CD4-positive, alpha-beta T cell treated with Interleukin-15 for 1 hour (primary cell): ENCODE data around the gene TCF7L2.

Source experiments
- DNase-seq: peaks from one replicate; pipeline ENCODE4 v3.0.0-alpha.2; 2020

The TCF7L2 gene

GRCh38 chr10:112949143-112949823, 764 bp upstream of the TCF7L2 start:
- no peak for DNase-seq

- no peak for DNase-seq
Measured at GRCh38 chr10:112950714-112951358, 789 bp downstream of the TCF7L2 start.

GRCh38 chr10:112951359-112952281, 1.6 kb downstream of the TCF7L2 start:
- DNase-seq, result peak; percentile 71

GRCh38 chr10:112952282-112953173, 2.5 kb downstream of the TCF7L2 start:
- no peak for DNase-seq

- no peak for DNase-seq
Measured at GRCh38 chr10:112953174-112954159, 3.4 kb downstream of the TCF7L2 start.

- no peak for DNase-seq
Measured at GRCh38 chr10:112954974-112955581, 5.0 kb downstream of the TCF7L2 start.

GRCh38 chr10:112955582-112956421, 5.8 kb downstream of the TCF7L2 start:
- no peak for DNase-seq

GRCh38 chr10:112956631-112957350, 6.7 kb downstream of the TCF7L2 start:
- no peak for DNase-seq

- DNase-seq, result no peak
Measured at GRCh38 chr10:112957640-112958092, 7.6 kb downstream of the TCF7L2 start.

- no peak for DNase-seq
Measured at GRCh38 chr10:112958275-112958995, 8.4 kb downstream of the TCF7L2 start.

- DNase-seq, result no peak
Measured at GRCh38 chr10:112959207-112959838, 9.3 kb downstream of the TCF7L2 start.

- no peak for DNase-seq
Measured at GRCh38 chr10:112960151-112960681, 10.2 kb downstream of the TCF7L2 start.

GRCh38 chr10:112961609-112962008, 11.6 kb downstream of the TCF7L2 start:
- DNase-seq, result no peak

- DNase-seq, result no peak
Measured at GRCh38 chr10:112962343-112962742, 12.3 kb downstream of the TCF7L2 start.

GRCh38 chr10:112963835-112964234, 13.8 kb downstream of the TCF7L2 start:
- no peak for DNase-seq

- DNase-seq, result no peak
Measured at GRCh38 chr10:112964482-112964881, 14.4 kb downstream of the TCF7L2 start.

- DNase-seq, result no peak
Measured at GRCh38 chr10:112966194-112966855, 16.3 kb downstream of the TCF7L2 start.
